IMR-90 (cell line): Measurements from ENCODE around the gene GPR35. TPM values are rescaled to one million over a fixed set of nuclear protein-coding genes. Genes with fewer than 3 reads are reported as not detected.

Experiments used
- ATAC-seq: fragments of 200-7000 bp; cut with Tn5 transposase; 2 replicates; pipeline ENCODE4 v1.9.1; 2020; ENCODE audit warnings: low read depth, mild to moderate bottlenecking, moderate library complexity
- BruUV-seq: library from RNA; stranded (reverse); fragments of 400-500 nt; replicated peaks from 2 replicates; lab custom pipeline; 2021; lab: Mats Ljungman, UMichigan
- CTCF ChIA-PET: fragments of 300-600 bp; formaldehyde crosslinking; extraction: SDS; loops from one replicate; lab custom pipeline; 2021; ENCODE audit warnings: antibody characterized with exemption; lab: Yijun Ruan, JAX
- POLR2A ChIA-PET: fragments of 300-600 bp; sonication (Branson Sonifier 250); formaldehyde crosslinking; loops from one replicate; lab custom pipeline; 2022; ENCODE audit warnings: antibody characterized with exemption; ENCODE audit not compliant: unreplicated experiment; lab: Charles Lee
- DNase-seq: peaks from one replicate; pipeline ENCODE4 v3.0.0; 2013
- H2AFZ ChIP-seq: replicated peaks from 2 replicates; pipeline ENCODE3; 2013; ENCODE audit warnings: low read length, mild to moderate bottlenecking; ENCODE audit not compliant: poor library complexity
- H2AK5ac ChIP-seq: 2 replicates; pipeline ENCODE4 v1.6.1; 2013; ENCODE audit warnings: low read depth, low read length, inconsistent platforms
- H2AK9ac ChIP-seq: replicated peaks from 2 replicates; pipeline ENCODE3; 2013; ENCODE audit warnings: mild to moderate bottlenecking, low read depth, low read length, moderate library complexity; ENCODE audit not compliant: poor library complexity
- H2BK120ac ChIP-seq: 2 replicates; pipeline ENCODE4 v1.6.1; 2013; ENCODE audit warnings: low read depth, low read length, inconsistent platforms
- H2BK15ac ChIP-seq: 3 replicates; pipeline ENCODE4 v1.6.1; 2013; ENCODE audit warnings: low read depth, low read length, inconsistent platforms
- H2BK20ac ChIP-seq: 2 replicates; pipeline ENCODE4 v1.6.1; 2013; ENCODE audit warnings: low read depth, mild to moderate bottlenecking, inconsistent platforms, low read length, moderate library complexity
- H2BK5ac ChIP-seq: 2 replicates; pipeline ENCODE4 v1.6.1; 2013; ENCODE audit warnings: mild to moderate bottlenecking, low read depth, low read length, inconsistent platforms; ENCODE audit not compliant: poor library complexity, severe bottlenecking
- H3K14ac ChIP-seq: replicated peaks from 2 replicates; pipeline ENCODE4 v1.6.1; 2013; ENCODE audit warnings: low read depth, low read length, inconsistent platforms
- H3K18ac ChIP-seq: 2 replicates; pipeline ENCODE4 v1.6.1; 2013; ENCODE audit warnings: low read depth, low read length, control low read depth
- H3K23ac ChIP-seq: 2 replicates; pipeline ENCODE4 v1.6.1; 2013; ENCODE audit warnings: low read depth, low read length, inconsistent platforms
- H3K27ac ChIP-seq: 2 replicates; pipeline ENCODE4 v1.5.1; 2013; ENCODE audit warnings: mild to moderate bottlenecking, control low read depth, low read length; ENCODE audit not compliant: insufficient read depth
- H3K27me3 ChIP-seq: 2 replicates; pipeline ENCODE4 v1.6.1; 2013; ENCODE audit warnings: low read length; ENCODE audit not compliant: control insufficient read depth, insufficient read depth
- H3K36me3 ChIP-seq: 2 replicates; pipeline ENCODE4 v1.6.1; 2013; ENCODE audit warnings: low read length, mixed read lengths; ENCODE audit not compliant: control insufficient read depth, insufficient read depth
- H3K4ac ChIP-seq: 2 replicates; pipeline ENCODE4 v1.6.1; 2013; ENCODE audit warnings: low read depth, low read length, inconsistent platforms
- H3K4me1 ChIP-seq: 2 replicates; pipeline ENCODE4 v1.6.1; 2013; ENCODE audit warnings: low read length, mixed read lengths; ENCODE audit not compliant: control insufficient read depth, insufficient read depth
- H3K4me2 ChIP-seq: 2 replicates; pipeline ENCODE4 v1.6.1; 2013; ENCODE audit warnings: low read depth, mild to moderate bottlenecking, control low read depth, low read length, moderate library complexity
- H3K4me3 ChIP-seq: 2 replicates; pipeline ENCODE4 v1.5.1; 2013; ENCODE audit warnings: low read depth, mild to moderate bottlenecking, control low read depth, low read length, moderate library complexity; ENCODE audit not compliant: insufficient read depth
- H3K56ac ChIP-seq: 2 replicates; pipeline ENCODE4 v1.6.1; 2013; ENCODE audit warnings: low read length, inconsistent platforms; ENCODE audit not compliant: insufficient read depth; ENCODE audit errors: extremely low read depth
- H3K79me1 ChIP-seq, 2 experiments: 2 replicates each; pipeline ENCODE4 v1.6.1; 2013; ENCODE audit warnings: low read length in 2 of 2, inconsistent platforms in 1 of 2, low read depth in 1 of 2
- H3K9ac ChIP-seq: 2 replicates; pipeline ENCODE4 v1.6.1; 2013; ENCODE audit warnings: low read depth, low read length, control low read depth
- H3K9me1 ChIP-seq: 2 replicates; pipeline ENCODE4 v1.6.1; 2013; ENCODE audit warnings: low read length, inconsistent platforms; ENCODE audit not compliant: insufficient read depth
- H3K9me3 ChIP-seq: 2 replicates; pipeline ENCODE4 v1.6.1; 2013; ENCODE audit warnings: low read length; ENCODE audit not compliant: control insufficient read depth, insufficient read depth
- H4K20me1 ChIP-seq: 2 replicates; pipeline ENCODE4 v1.6.1; 2013; ENCODE audit warnings: low read length, inconsistent platforms; ENCODE audit not compliant: insufficient read depth
- H4K5ac ChIP-seq: 2 replicates; pipeline ENCODE4 v1.6.1; 2013; ENCODE audit warnings: mild to moderate bottlenecking, low read depth, low read length, control low read depth
- H4K8ac ChIP-seq, 2 experiments: 2 replicates each; pipeline ENCODE4 v1.6.1; 2013; ENCODE audit warnings: low read depth in 2 of 2, low read length in 2 of 2, control low read depth in 1 of 2, inconsistent platforms in 1 of 2
- H4K91ac ChIP-seq: 2 replicates; pipeline ENCODE4 v1.6.1; 2013; ENCODE audit warnings: low read depth, low read length, inconsistent platforms; ENCODE audit not compliant: insufficient read depth
- BHLHE40 ChIP-seq: fragments of 150-350 bp; IDR thresholded peaks from 2 replicates; pipeline ENCODE4 v1.6.1; 2016; ENCODE audit warnings: mild to moderate bottlenecking, low read depth, low read length
- MAZ ChIP-seq: IDR thresholded peaks from 2 replicates; pipeline ENCODE4 v1.6.1; 2012; ENCODE audit warnings: low read depth, mild to moderate bottlenecking, low read length, improper control_type of control experiment, moderate library complexity, borderline replicate concordance
- WGBS, 2 experiments: methylation state at CpG; one replicate each; pipeline versions ENCODE4 v1.1.5 to v1.1.7; 2013; ENCODE audit warnings: missing lambda C conversion rate in 2 of 2; ENCODE audit not compliant: insufficient read length in 1 of 2; ENCODE audit errors: extremely low coverage in 2 of 2; 5-methylcytosine and 5-hydroxymethylcytosine counted together
- dilution Hi-C: fragments of 300-500 bp; cut with HindIII; formaldehyde crosslinking; loops from one replicate; pipeline ENCODE4 v1.14.3; 2018; ENCODE audit warnings: low sequenced_read_pairs; ENCODE audit not compliant: unreplicated experiment
- in situ Hi-C: fragments of 300-500 bp; cut with MboI; formaldehyde crosslinking; loops from 3 replicates; pipeline ENCODE4 v1.14.3; 2019; ENCODE audit warnings: low sequenced_read_pairs, inconsistent platforms, mixed read lengths
- intact Hi-C: fragments of 100-400 bp; cut with micrococcal nuclease; formaldehyde crosslinking; loops from 2 replicates; pipeline ENCODE4 v1.10.0; 2022
- polyA plus RNA-seq, 3 experiments: library from polyadenylated mRNA; depleted of rRNA; stranded (reverse); fragments of >200 nt; gene quantifications; 2 replicates each; pipeline ENCODE4 v1.2.3, GENCODE V29; 2012; ENCODE audit warnings: low replicate concordance in 1 of 3
- total RNA-seq: library from RNA; depleted of rRNA; stranded (reverse); fragments of >200 nt; gene quantifications from 2 replicates; pipeline ENCODE4 v1.2.3, GENCODE V29; 2012

GPR35 gene
- total and polyA plus RNA-seq, 2 of the 4 experiments (the other 2 are of a cell fraction), result 0.31 TPM; not detected in 1

DNA sequence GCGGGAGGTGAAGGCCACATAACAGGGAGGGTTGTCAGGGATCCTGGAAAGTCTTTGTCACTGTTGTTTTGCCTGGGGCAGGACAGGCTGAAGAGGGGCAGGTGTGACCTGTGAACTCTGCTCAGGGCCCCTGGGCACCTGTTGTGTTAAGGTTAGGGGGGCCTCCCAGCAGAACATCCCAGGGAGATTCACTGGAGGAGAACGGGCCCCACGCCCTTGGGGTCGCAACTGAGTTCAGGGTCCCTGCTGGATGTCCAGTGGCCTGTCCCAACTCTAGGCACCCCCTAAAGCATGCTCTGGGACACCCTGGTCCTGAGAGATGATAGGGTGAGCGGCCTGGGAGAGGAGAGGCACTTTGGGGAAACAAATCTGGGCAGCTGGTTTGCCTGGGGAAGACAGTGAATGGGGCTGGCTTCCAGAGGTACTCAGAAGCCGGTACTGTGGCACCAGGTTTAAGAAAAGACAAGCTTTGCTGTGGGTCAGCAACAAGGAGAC lies 22.9 kb downstream of the GPR35 start:
- H2AK5ac ChIP-seq, result no peak overlapping the region
- BruUV-seq, result no TSS peak
- H3K23ac ChIP-seq, result no peak overlapping the region
- no peak overlapping the region for H2BK5ac ChIP-seq
- H3K14ac ChIP-seq, result no peak overlapping the region
- H2BK120ac ChIP-seq, result no peak overlapping the region
- no peak overlapping the region for H3K18ac ChIP-seq
- H2AK9ac ChIP-seq, result no peak overlapping the region
- peaks cover 76% of the 10 kb centered on the region for H3K27me3 ChIP-seq
- H3K4me3 ChIP-seq, result no peak overlapping the region
- no peak overlapping the region for H4K8ac ChIP-seq
- H4K20me1 ChIP-seq, result no peaks in the 10 kb centered on the region
- ChIA-PET CTCF (no interaction called here), POLR2A (no interaction called here)
- no peaks in the 10 kb centered on the region for H3K36me3 ChIP-seq
- H3K4me2 ChIP-seq, result no peak overlapping the region
- no peak overlapping the region for H3K56ac ChIP-seq
- dilution Hi-C loops (no loop called here), intact Hi-C loops (no loop called here), in situ Hi-C loops (no loop called here)
- H2AFZ ChIP-seq, result no peak overlapping the region
- WGBS, 2 experiments, result no CpG with 5 or more reads among the region's 6 CpGs
- H2BK20ac ChIP-seq, result no peak overlapping the region
- H2BK15ac ChIP-seq, result no peak overlapping the region
- no peak overlapping the region for H4K91ac ChIP-seq
- H3K4ac ChIP-seq, result no peak overlapping the region
- no peaks in the 10 kb centered on the region for H3K4me1 ChIP-seq
- H3K9me1 ChIP-seq, result no peaks in the 10 kb centered on the region
- H4K5ac ChIP-seq, result no peak overlapping the region
- H3K9me3 ChIP-seq, result no peaks in the 10 kb centered on the region; the same call in 1 of the 2 replicates
- no peak overlapping the region for H3K9ac ChIP-seq
- H3K79me1 ChIP-seq, result no peaks in the 10 kb centered on the region
- TF ChIP-seq MAZ (no peak), BHLHE40 (no peak)
- ATAC-seq (no peak), DNase-seq (no peak)
- H3K27ac ChIP-seq, result no peak overlapping the region
